HepG2 (cell line): ENCODE data around the gene DNM1. TPM values are rescaled to one million over a fixed set of nuclear protein-coding genes. Genes with fewer than 3 reads are reported as not detected.

Source experiments
- ATAC-seq: fragments of 200-7000 bp; cut with Tn5 transposase; 3 replicates; pipeline ENCODE4 v1.9.1; 2020; ENCODE audit warnings: mild to moderate bottlenecking, moderate library complexity
- BruUV-seq: library from RNA; stranded (reverse); fragments of 400-500 nt; replicated peaks from 2 replicates; lab custom pipeline; 2021; lab: Mats Ljungman, UMichigan
- CTCF ChIA-PET: fragments of 300-600 bp; formaldehyde crosslinking; extraction: SDS; loops from one replicate; lab custom pipeline; 2021; ENCODE audit warnings: low total read pairs, inconsistent platforms, low intra/inter-chr PET ratio; lab: Yijun Ruan, JAX
- POLR2A ChIA-PET: fragments of 350-600 bp; sonication (Branson Sonifier 250); formaldehyde crosslinking; loops from one replicate; lab custom pipeline; 2020; ENCODE audit warnings: antibody characterized with exemption, inconsistent platforms; lab: Yijun Ruan, JAX
- DNase-seq: peaks from one replicate; pipeline ENCODE4 v3.0.0-alpha.2; 2015; ENCODE audit warnings: low spot score
- FAIRE-seq: peaks from 3 replicates; lab custom pipeline; 2011; peaks lifted over from hg19 to GRCh38; lab: Jason Lieb, UNC
- H2AFZ ChIP-seq: one replicate; pipeline ENCODE4 v1.6.1; 2011; ENCODE audit warnings: low read length, inconsistent platforms
- H3K27ac ChIP-seq: fragments of 300-600 bp; 3 replicates; pipeline ENCODE4 v1.8.0; 2011; ENCODE audit warnings: mixed run types, mild to moderate bottlenecking, mixed read lengths, low read length, inconsistent platforms; ENCODE audit not compliant: insufficient read depth; ENCODE audit errors: extremely low read length
- H3K27me3 ChIP-seq, 2 experiments: fragments of 200-600 bp in 1 of 2; 2 replicates in 1 of 2; 3 replicates in 1 of 2; pipeline versions ENCODE4 v1.6.0 to v1.8.0; 2011; ENCODE audit warnings: low read length in 2 of 2, mild to moderate bottlenecking in 2 of 2, moderate library complexity in 2 of 2, inconsistent platforms in 1 of 2; ENCODE audit not compliant: insufficient read depth in 2 of 2, control insufficient read depth in 1 of 2
- H3K36me3 ChIP-seq, 2 experiments: fragments of 200-600 bp in 1 of 2; replicated peaks in 1 of 2; 2 replicates in 1 of 2; 3 replicates in 1 of 2; pipeline versions ENCODE4 v1.5.1 to v1.8.0; 2011; ENCODE audit warnings: low read length in 2 of 2, inconsistent platforms in 1 of 2; ENCODE audit not compliant: insufficient read depth in 2 of 2, control insufficient read depth in 1 of 2
- H3K4me1 ChIP-seq: 2 replicates; pipeline ENCODE4 v1.5.1; 2012; ENCODE audit warnings: low read length, inconsistent platforms; ENCODE audit not compliant: insufficient read depth
- H3K4me2 ChIP-seq: 2 replicates; pipeline ENCODE4 v1.6.0; 2011; ENCODE audit warnings: low read depth, low read length, inconsistent platforms
- H3K4me3 ChIP-seq, 3 experiments: fragments of 200-600 bp in 1 of 3; sonication (generic), shearing (Covaris generic) in 1 of 3; replicated peaks in 1 of 3; 2 replicates each; pipeline ENCODE4 v1.5.1; 2011 to 2016; ENCODE audit warnings: low read length in 3 of 3, inconsistent platforms in 2 of 3, low read depth in 2 of 3, mild to moderate bottlenecking in 2 of 3, control low read depth in 1 of 3, mixed read lengths in 1 of 3; ENCODE audit not compliant: insufficient read depth in 1 of 3
- H3K79me2 ChIP-seq: one replicate; pipeline ENCODE4 v1.6.1; 2011; ENCODE audit warnings: low read length, inconsistent platforms; ENCODE audit not compliant: insufficient read depth
- H3K9ac ChIP-seq: 2 replicates; pipeline ENCODE4 v1.6.0; 2011; ENCODE audit warnings: mild to moderate bottlenecking, low read depth, low read length, inconsistent platforms; ENCODE audit not compliant: insufficient read depth
- H3K9me3 ChIP-seq: 2 replicates; pipeline ENCODE4 v1.5.1; 2012; ENCODE audit warnings: mild to moderate bottlenecking, low read length
- H4K20me1 ChIP-seq: 2 replicates; pipeline ENCODE4 v1.6.0; 2011; ENCODE audit warnings: inconsistent platforms, mild to moderate bottlenecking, low read length, moderate library complexity; ENCODE audit not compliant: insufficient read depth
- HNF4G ChIP-seq, 2 experiments: sonication (generic) in 1 of 2; formaldehyde crosslinking in 1 of 2; IDR thresholded peaks; 2 replicates each; pipeline versions ENCODE4 v1.4.0 to v1.6.1; 2011 to 2020; ENCODE audit warnings: borderline replicate concordance in 2 of 2, low read depth in 2 of 2, mild to moderate bottlenecking in 2 of 2, low read length in 1 of 2, missing genetic modification reagents in 1 of 2, moderate library complexity in 1 of 2
- IRX3 ChIP-seq: sonication (generic); formaldehyde crosslinking; IDR thresholded peaks from 2 replicates; pipeline ENCODE4 v1.8.1; 2023; ENCODE audit warnings: mild to moderate bottlenecking, low read depth, missing genetic modification reagents, borderline replicate concordance
- PRPF4 ChIP-seq: fragments of 200-400 bp; formaldehyde crosslinking; IDR thresholded peaks from 2 replicates; pipeline ENCODE4 v1.6.1; 2016; ENCODE audit warnings: low read length, low read depth; ENCODE audit not compliant: poor library complexity, severe bottlenecking
- TBX2 ChIP-seq: sonication (generic); formaldehyde crosslinking; IDR thresholded peaks from 2 replicates; pipeline ENCODE4 v1.5.0; 2020; ENCODE audit warnings: missing genetic modification reagents, mild to moderate bottlenecking, borderline replicate concordance
- TEF ChIP-seq: sonication (generic); formaldehyde crosslinking; IDR thresholded peaks from 2 replicates; pipeline ENCODE4 v1.5.0; 2020; ENCODE audit warnings: missing genetic modification reagents
- TERF1 ChIP-seq: sonication (generic); formaldehyde crosslinking; IDR thresholded peaks from 2 replicates; pipeline ENCODE4 v1.8.0; 2022; ENCODE audit warnings: mild to moderate bottlenecking, missing genetic modification reagents, moderate library complexity
- ZFP1 ChIP-seq: IDR thresholded peaks from 2 replicates; pipeline ENCODE4 v1.6.1; 2016
- ZNF773 ChIP-seq: sonication (generic); formaldehyde crosslinking; IDR thresholded peaks from 2 replicates; pipeline ENCODE4 v1.4.0; 2020; ENCODE audit warnings: missing genetic modification reagents, borderline replicate concordance
- WGBS: methylation state at CpG from one replicate; pipeline ENCODE4 v1.1.6; 2017; ENCODE audit warnings: low lambda C conversion rate; 5-methylcytosine and 5-hydroxymethylcytosine counted together
- in situ Hi-C: cut with HindIII; loops from 2 replicates; pipeline ENCODE4 v1.10.0; 2017; ENCODE audit warnings: low pct_unique_long_range_greater_than_20kb; ENCODE audit not compliant: extremely low pct_ligation_motif_present
- intact Hi-C: fragments of 100-400 bp; cut with micrococcal nuclease; formaldehyde crosslinking; loops from one replicate; pipeline ENCODE4 v1.10.0; 2022; ENCODE audit not compliant: unreplicated experiment
- polyA plus RNA-seq, 8 experiments: library from polyadenylated mRNA; depleted of rRNA in 3 of 8; stranded (reverse) in 7 of 8; unstranded in 1 of 8; fragments of >200 nt; fragmentation: Illumina TruSeq in 4 of 8; extraction: Trizol in 4 of 8; gene quantifications; 2 replicates each; pipeline versions ENCODE4 v1.2.1 to v1.2.3, GENCODE V29; 2011 to 2016; ENCODE audit warnings: low read depth in 4 of 8, missing spikeins in 1 of 8, mixed read lengths in 1 of 8; ENCODE audit not compliant: insufficient read depth in 1 of 8
- total RNA-seq, 5 experiments: library from RNA; depleted of rRNA; stranded (reverse); fragments of >200 nt; fragmentation: Illumina TruSeq; extraction: Trizol; gene quantifications; 2 replicates each; pipeline ENCODE4 v1.2.3, GENCODE V29; 2016; ENCODE audit warnings: low read depth in 1 of 5

DNM1 gene
- total and polyA plus RNA-seq, 2 of the 13 experiments (the other 11 are each of a cell fraction or from before 2014, with no cell fraction given): 0.13 to 0.58 TPM

- ATAC-seq: no peak
- intact Hi-C loops: no loop called here
- FAIRE-seq: no peak
- no peak for DNase-seq
- Histone ChIP-seq H3K9me3 (no peaks in the 10 kb centered on the region), H3K79me2 (no peaks in the 10 kb centered on the region), H3K4me1 (no peaks in the 10 kb centered on the region), H3K9ac (no peak overlapping the region), H4K20me1 (no peaks in the 10 kb centered on the region), H3K27me3 (no peaks in the 10 kb centered on the region), H3K36me3 (peaks cover 15 to 50% of the 10 kb centered on the region in 2 experiments; a peak in 4 of 5 replicates), H3K4me3 (no peak overlapping the region), H3K4me2 (no peak overlapping the region), H2AFZ (no peak overlapping the region), H3K27ac (no peak overlapping the region)
- WGBS: 91% methylated on average over 8 of the region's 8 CpGs
- BruUV-seq: no TSS peak
- ChIA-PET POLR2A (interaction anchor here (2.8 kb wide), 1 partner anchor 10 kb away, joined by 9 read pairs; the partner anchor contains the start of gene BBLN), CTCF (no interaction called here)
- in situ Hi-C loops: no loop called here
- no peak for TF ChIP-seq TBX2 (CRISPR knock-in tag)
- TF ChIP-seq TERF1 (CRISPR knock-in tag): no peak
- TF ChIP-seq TEF (CRISPR knock-in tag): no peak
- TF ChIP-seq PRPF4: no peak
- TF ChIP-seq IRX3: no peak
- TF ChIP-seq ZNF773 (CRISPR knock-in tag): no peak
- TF ChIP-seq ZFP1 (CRISPR knock-in tag): no peak
- TF ChIP-seq HNF4G (IDR thresholded peaks at IDR 0.05; ENCODE audit: borderline replicate concordance, low read depth, low read length): no peak
- TF ChIP-seq HNF4G (CRISPR knock-in tag; IDR thresholded peaks at IDR 0.05; ENCODE audit: borderline replicate concordance, low read depth): no peak
Measured at GRCh38 chr9:128169925-128170324, 33.3 kb upstream of the DNM1 start.
